Keratinocyte (primary cell): Measurements from ENCODE around the gene KIAA0825. TPM values are rescaled to one million over a fixed set of nuclear protein-coding genes. Genes with fewer than 3 reads are reported as not detected.

Experiments
- DNase-seq: peaks from one replicate; pipeline ENCODE4 v3.0.0-alpha.2; 2011; ENCODE audit warnings: low read depth, missing footprints, low spot score
- FAIRE-seq: peaks from 2 replicates; lab custom pipeline; 2011; peaks lifted over from hg19 to GRCh38; lab: Jason Lieb, UNC
- H2AFZ ChIP-seq: 2 replicates; pipeline ENCODE4 v1.6.0; 2012; ENCODE audit warnings: low read length, control low read depth, inconsistent platforms; ENCODE audit not compliant: control insufficient read depth
- H3K27ac ChIP-seq: 2 replicates; pipeline ENCODE4 v1.5.1; 2011; ENCODE audit warnings: low read length; ENCODE audit not compliant: control insufficient read depth, insufficient read depth
- H3K27me3 ChIP-seq: 3 replicates; pipeline ENCODE4 v1.6.0; 2011; ENCODE audit warnings: low read length; ENCODE audit not compliant: control insufficient read depth, insufficient read depth; ENCODE audit errors: extremely low read depth
- H3K36me3 ChIP-seq, 2 experiments: 2 replicates in 1 of 2; 3 replicates in 1 of 2; pipeline ENCODE4 v1.5.1; 2011; ENCODE audit warnings: low read length in 2 of 2, mild to moderate bottlenecking in 1 of 2; ENCODE audit not compliant: control insufficient read depth in 2 of 2, insufficient read depth in 2 of 2; ENCODE audit errors: extremely low read depth in 1 of 2
- H3K4me1 ChIP-seq: 3 replicates; pipeline ENCODE4 v1.5.1; 2011; ENCODE audit warnings: low read length; ENCODE audit not compliant: control insufficient read depth, insufficient read depth; ENCODE audit errors: extremely low read depth
- H3K4me2 ChIP-seq: 3 replicates; pipeline ENCODE4 v1.6.0; 2011; ENCODE audit warnings: low read depth, low read length; ENCODE audit not compliant: control insufficient read depth, insufficient read depth; ENCODE audit errors: extremely low read depth
- H3K4me3 ChIP-seq, 3 experiments: fragments of 200-600 bp in 1 of 3; sonication (generic) in 1 of 3; 2 replicates in 2 of 3; 3 replicates in 1 of 3; pipeline ENCODE4 v1.5.1; 2011 to 2016; ENCODE audit warnings: low read length in 3 of 3, mild to moderate bottlenecking in 3 of 3, control low read depth in 2 of 3, inconsistent platforms in 1 of 3, low read depth in 1 of 3, mixed read lengths in 1 of 3, mixed run types in 1 of 3, moderate library complexity in 1 of 3; ENCODE audit not compliant: control insufficient read depth in 2 of 3, insufficient read depth in 2 of 3; ENCODE audit errors: extremely low read depth in 1 of 3
- H3K79me2 ChIP-seq: 2 replicates; pipeline ENCODE4 v1.6.0; 2012; ENCODE audit warnings: low read length; ENCODE audit not compliant: control insufficient read depth, insufficient read depth
- H3K9ac ChIP-seq: 3 replicates; pipeline ENCODE4 v1.6.0; 2011; ENCODE audit warnings: low read length; ENCODE audit not compliant: control insufficient read depth, insufficient read depth; ENCODE audit errors: extremely low read depth
- H3K9me1 ChIP-seq: 3 replicates; pipeline ENCODE4 v1.6.0; 2011; ENCODE audit warnings: low read length; ENCODE audit not compliant: control insufficient read depth, insufficient read depth; ENCODE audit errors: extremely low read depth
- H3K9me3 ChIP-seq: 2 replicates; pipeline ENCODE4 v1.5.1; 2012; ENCODE audit warnings: low read depth, low read length; ENCODE audit not compliant: control insufficient read depth
- H4K20me1 ChIP-seq: 3 replicates; pipeline ENCODE4 v1.6.0; 2011; ENCODE audit warnings: low read length; ENCODE audit not compliant: control insufficient read depth, insufficient read depth; ENCODE audit errors: extremely low read depth
- CTCF ChIP-seq, 3 experiments: IDR thresholded peaks in 1 of 3; conservative IDR thresholded peaks in 1 of 3; optimal IDR thresholded peaks in 1 of 3; 2 replicates in 2 of 3; 3 replicates in 1 of 3; pipeline versions ENCODE3 to v1.5.1; 2011; ENCODE audit warnings: low read length in 3 of 3, mild to moderate bottlenecking in 3 of 3, moderate library complexity in 2 of 3, control low read depth in 1 of 3, inconsistent platforms in 1 of 3; ENCODE audit not compliant: insufficient read depth in 2 of 3; ENCODE audit errors: extremely low read depth in 1 of 3
- EZH2 ChIP-seq: IDR thresholded peaks from one replicate; pipeline ENCODE4 v1.6.1; 2012; ENCODE audit warnings: inconsistent platforms, mild to moderate bottlenecking, low read length, moderate library complexity
- dilution Hi-C: fragments of 300-500 bp; cut with MboI; formaldehyde crosslinking; loops from one replicate; pipeline ENCODE4 v1.7.0; 2020; ENCODE audit warnings: low sequenced_read_pairs; ENCODE audit not compliant: extremely low pct_ligation_motif_present
- polyA plus RNA-seq, 5 experiments: library from polyadenylated mRNA; depleted of rRNA in 3 of 5; stranded (reverse) in 3 of 5; stranded (forward) in 1 of 5; unstranded in 1 of 5; fragments of >200 nt; gene quantifications; 1 replicate in 1 of 5; 2 replicates in 3 of 5; 3 replicates in 1 of 5; pipeline versions ENCODE4 v1.2.1 to v1.2.3, GENCODE V29; 2011 to 2012; ENCODE audit warnings: missing spikeins in 2 of 5, low read depth in 1 of 5, low replicate concordance in 1 of 5

Gene KIAA0825
- polyA plus RNA-seq, 1 donor (not counting 4 experiments of a cell fraction or from before 2014, with no cell fraction given), result 1.2 TPM

DNA sequence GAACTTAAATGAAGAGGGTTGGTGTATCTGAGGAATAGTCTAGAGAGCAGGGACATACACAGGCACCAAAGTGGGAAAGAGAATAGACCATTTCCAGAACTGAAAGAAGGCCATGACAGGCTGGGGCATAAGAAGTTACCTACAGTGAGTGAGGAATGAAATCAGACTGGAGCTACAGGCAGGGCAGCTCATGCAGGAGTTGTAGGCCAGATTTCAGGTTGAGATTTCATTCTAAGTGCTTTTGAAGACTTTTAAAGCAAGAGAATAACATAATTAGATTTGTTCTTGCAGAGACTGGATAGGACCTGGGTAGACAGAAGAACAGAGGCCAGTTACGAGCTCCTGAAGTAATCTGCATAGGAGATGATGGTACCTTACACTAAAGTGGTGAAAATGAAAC lies 280.8 kb downstream of the KIAA0825 start:
- Histone ChIP-seq H3K36me3 (no peaks in the 10 kb centered on the region), H3K79me2 (no peaks in the 10 kb centered on the region), H3K27me3 (no peaks in the 10 kb centered on the region), H3K4me1 (no peaks in the 10 kb centered on the region), H3K4me2 (no peak overlapping the region), H3K9ac (no peak overlapping the region), H4K20me1 (no peaks in the 10 kb centered on the region), H3K9me3 (no peaks in the 10 kb centered on the region), H3K9me1 (no peaks in the 10 kb centered on the region), H3K4me3 (no peak overlapping the region), H2AFZ (no peak overlapping the region), H3K27ac (no peak overlapping the region)
- FAIRE-seq (no peak), DNase-seq (no peak)
- dilution Hi-C loops, result no loop called here
- TF ChIP-seq CTCF (optimal IDR thresholded peaks at IDR 0.05 in 1 of 3, IDR thresholded peaks at IDR 0.05 in 1 of 3, conservative IDR thresholded peaks at IDR 0.05 in 1 of 3; ENCODE audit: extremely low read depth in 1 of 3, insufficient read depth in 2 of 3, low read length in 3 of 3), result no peak
- TF ChIP-seq EZH2, result no peak

GRCh38 chr5:94335936-94336335 lies 282.5 kb downstream of the KIAA0825 start:
- FAIRE-seq (no peak), DNase-seq (no peak)
- Histone ChIP-seq H3K9me1 (no peaks in the 10 kb centered on the region), H3K79me2 (no peaks in the 10 kb centered on the region), H3K4me2 (no peak overlapping the region), H3K9ac (no peak overlapping the region), H3K4me1 (no peaks in the 10 kb centered on the region), H3K36me3 (no peaks in the 10 kb centered on the region), H3K27ac (no peak overlapping the region), H2AFZ (no peak overlapping the region), H4K20me1 (no peaks in the 10 kb centered on the region), H3K4me3 (no peak overlapping the region), H3K27me3 (no peaks in the 10 kb centered on the region), H3K9me3 (no peaks in the 10 kb centered on the region)
- dilution Hi-C loops, result no loop called here
- TF ChIP-seq EZH2 (no peak), CTCF (optimal IDR thresholded peaks at IDR 0.05 in 1 of 3, IDR thresholded peaks at IDR 0.05 in 1 of 3, conservative IDR thresholded peaks at IDR 0.05 in 1 of 3; ENCODE audit: extremely low read depth in 1 of 3, insufficient read depth in 2 of 3, low read length in 3 of 3) (no peak)
